Measurements from ENCODE around the gene TBC1D5. TPM values are rescaled to one million over a fixed set of nuclear protein-coding genes. Genes with fewer than 3 reads are reported as not detected.
"Not testable (repeated sequence)": the region's sequence is repeated elsewhere in the genome, so short reads cannot be mapped to it uniquely, and the experiment has no call there.

The TBC1D5 gene
- total RNA-seq, 1 experiment from 2014 or later: 38.3 TPM

- Mint-ChIP-seq H3K36me3 (ENCODE audit: insufficient read depth, unreplicated experiment) (no peaks in the 10 kb centered on the region), H3K4me1 (ENCODE audit: low read depth, unreplicated experiment) (no peaks in the 10 kb centered on the region), H3K27me3 (ENCODE audit: unreplicated experiment) (no peaks in the 10 kb centered on the region), H3K4me3 (ENCODE audit: low read depth, unreplicated experiment) (no peak overlapping the region), H3K27ac (ENCODE audit: unreplicated experiment) (no peak overlapping the region), H3K9me3 (ENCODE audit: low read depth, unreplicated experiment) (no peaks in the 10 kb centered on the region)
- intact Hi-C loops (cut with micrococcal nuclease; ENCODE audit: unreplicated experiment): no loop called here
- no TSS peak for BruUV-seq (replicated peaks)
- CTCF ChIA-PET: no interaction called here
- TF ChIP-seq CTCF (IDR thresholded peaks at IDR 0.05; ENCODE audit: unreplicated experiment): no peak
- DNase-seq: no peak
Measured at GRCh38 chr3:17501745-17502144, 240.7 kb downstream of the TBC1D5 start.

- H3K27ac Mint-ChIP-seq (ENCODE audit: unreplicated experiment): no peak overlapping the region
- DNase-seq: no peak
- intact Hi-C loops (cut with micrococcal nuclease; ENCODE audit: unreplicated experiment): no loop called here
- no peaks in the 10 kb centered on the region for H3K9me3 Mint-ChIP-seq (ENCODE audit: low read depth, unreplicated experiment)
- no peaks in the 10 kb centered on the region for H3K4me1 Mint-ChIP-seq (ENCODE audit: low read depth, unreplicated experiment)
- no peak for TF ChIP-seq CTCF (IDR thresholded peaks at IDR 0.05; ENCODE audit: unreplicated experiment)
- H3K27me3 Mint-ChIP-seq (ENCODE audit: unreplicated experiment): no peaks in the 10 kb centered on the region
- BruUV-seq (replicated peaks): no TSS peak
- CTCF ChIA-PET: interaction anchor here (0.6 kb wide), 1 partner anchor 91 kb away, joined by 3 read pairs; no protein-coding TSS in a partner anchor
- no peak overlapping the region for H3K4me3 Mint-ChIP-seq (ENCODE audit: low read depth, unreplicated experiment)
- H3K36me3 Mint-ChIP-seq (ENCODE audit: insufficient read depth, unreplicated experiment): no peaks in the 10 kb centered on the region
Measured at GRCh38 chr3:17500618-17501017, 241.8 kb downstream of the TBC1D5 start.

GRCh38 chr3:17494117-17494809, 248.2 kb downstream of the TBC1D5 start:
- H3K27ac Mint-ChIP-seq (ENCODE audit: unreplicated experiment): no peak overlapping the region
- H3K4me1 Mint-ChIP-seq (ENCODE audit: low read depth, unreplicated experiment): peaks cover 13% of the 10 kb centered on the region
- intact Hi-C loops (cut with micrococcal nuclease; ENCODE audit: unreplicated experiment): no loop called here
- no peaks in the 10 kb centered on the region for H3K36me3 Mint-ChIP-seq (ENCODE audit: insufficient read depth, unreplicated experiment)
- CTCF ChIA-PET: interaction anchor here (0.6 kb wide), 1 partner anchor 231 kb away, joined by 3 read pairs; no protein-coding TSS in a partner anchor
- no peaks in the 10 kb centered on the region for H3K27me3 Mint-ChIP-seq (ENCODE audit: unreplicated experiment)
- TF ChIP-seq CTCF (IDR thresholded peaks at IDR 0.05; ENCODE audit: unreplicated experiment): no peak
- BruUV-seq (replicated peaks): no TSS peak
- H3K4me3 Mint-ChIP-seq (ENCODE audit: low read depth, unreplicated experiment): no peak overlapping the region
- no peak for DNase-seq
- H3K9me3 Mint-ChIP-seq (ENCODE audit: low read depth, unreplicated experiment): no peaks in the 10 kb centered on the region

- Mint-ChIP-seq H3K4me3 (ENCODE audit: low read depth, unreplicated experiment) (no peak overlapping the region), H3K36me3 (ENCODE audit: insufficient read depth, unreplicated experiment) (no peaks in the 10 kb centered on the region), H3K4me1 (ENCODE audit: low read depth, unreplicated experiment) (peaks cover 13% of the 10 kb centered on the region), H3K27me3 (ENCODE audit: unreplicated experiment) (no peaks in the 10 kb centered on the region), H3K9me3 (ENCODE audit: low read depth, unreplicated experiment) (no peaks in the 10 kb centered on the region), H3K27ac (ENCODE audit: unreplicated experiment) (peak overlapping the region; percentile 50)
- no peak for DNase-seq
- TF ChIP-seq CTCF (IDR thresholded peaks at IDR 0.05; ENCODE audit: unreplicated experiment): no peak
- intact Hi-C loops (cut with micrococcal nuclease; ENCODE audit: unreplicated experiment): no loop called here
- BruUV-seq (replicated peaks): no TSS peak
- CTCF ChIA-PET: no interaction called here
Measured at GRCh38 chr3:17491601-17492000, 250.8 kb downstream of the TBC1D5 start.

GRCh38 chr3:17491190-17491589, 251.2 kb downstream of the TBC1D5 start:
- Mint-ChIP-seq H3K27ac (ENCODE audit: unreplicated experiment) (peak overlapping the region; percentile 50), H3K4me1 (ENCODE audit: low read depth, unreplicated experiment) (peaks cover 13% of the 10 kb centered on the region)
- H3K9me3 Mint-ChIP-seq (ENCODE audit: low read depth, unreplicated experiment); H3K4me3 Mint-ChIP-seq (ENCODE audit: low read depth, unreplicated experiment); DNase-seq; BruUV-seq (replicated peaks); intact Hi-C loops (cut with micrococcal nuclease; ENCODE audit: unreplicated experiment); H3K27me3 Mint-ChIP-seq (ENCODE audit: unreplicated experiment); CTCF ChIA-PET; H3K36me3 Mint-ChIP-seq (ENCODE audit: insufficient read depth, unreplicated experiment): not testable (repeated sequence)

Data from Calu3 (cell line).